A673 (cell line): Measurements from ENCODE around the gene PTGES3. TPM values are rescaled to one million over a fixed set of nuclear protein-coding genes. Genes with fewer than 3 reads are reported as not detected.

Source experiments
- BruUV-seq: library from RNA; stranded (reverse); fragments of 400-500 nt; replicated peaks from 2 replicates; lab custom pipeline; 2021; lab: Mats Ljungman, UMichigan
- CTCF ChIA-PET: fragments of 300-600 bp; sonication (Branson Sonifier 250); formaldehyde crosslinking; loops from one replicate; lab custom pipeline; 2022; ENCODE audit warnings: antibody characterized with exemption; lab: Charles Lee
- POLR2A ChIA-PET: fragments of 300-600 bp; sonication (Branson Sonifier 250); formaldehyde crosslinking; loops from one replicate; lab custom pipeline; 2022; ENCODE audit warnings: antibody characterized with exemption; ENCODE audit not compliant: low non-redundant PET; lab: Charles Lee
- DNase-seq: peaks from one replicate; pipeline ENCODE4 v3.0.0-alpha.2; 2015; ENCODE audit warnings: low spot score
- H3K27ac ChIP-seq: fragments of 200-600 bp; sonication (generic); 2 replicates; pipeline ENCODE4 v1.5.1; 2016; ENCODE audit warnings: mixed run types, low read depth, mild to moderate bottlenecking, mixed read lengths, antibody characterized with exemption, low read length; ENCODE audit not compliant: poor library complexity, severe bottlenecking
- H3K27me3 ChIP-seq: fragments of 200-600 bp; sonication (generic); replicated peaks from 2 replicates; pipeline ENCODE4 v1.6.1; 2017; ENCODE audit warnings: mixed run types, low read depth, mild to moderate bottlenecking, mixed read lengths, antibody characterized with exemption, low read length; ENCODE audit not compliant: insufficient read depth, poor library complexity
- H3K36me3 ChIP-seq: fragments of 200-600 bp; sonication (generic); 2 replicates; pipeline ENCODE4 v1.6.1; 2016; ENCODE audit warnings: mixed run types, mild to moderate bottlenecking, mixed read lengths, antibody characterized with exemption, low read length; ENCODE audit not compliant: insufficient read depth, poor library complexity, severe bottlenecking
- H3K4me1 ChIP-seq: fragments of 200-600 bp; sonication (generic); 2 replicates; pipeline ENCODE4 v1.6.1; 2017; ENCODE audit warnings: mixed run types, mild to moderate bottlenecking, mixed read lengths, antibody characterized with exemption, low read length; ENCODE audit not compliant: insufficient read depth, poor library complexity, severe bottlenecking
- H3K4me3 ChIP-seq: fragments of 200-600 bp; sonication (generic); 2 replicates; pipeline ENCODE4 v1.5.1; 2016; ENCODE audit warnings: low read depth, mixed run types, mild to moderate bottlenecking, mixed read lengths, low read length; ENCODE audit not compliant: poor library complexity, severe bottlenecking
- H3K9me3 ChIP-seq: fragments of 200-600 bp; sonication (generic); 2 replicates; pipeline ENCODE4 v1.6.1; 2016; ENCODE audit warnings: mixed run types, low read depth, mild to moderate bottlenecking, mixed read lengths, antibody characterized with exemption, low read length; ENCODE audit not compliant: poor library complexity, severe bottlenecking
- EZH2 ChIP-seq: fragments of 200-600 bp; sonication (generic); IDR thresholded peaks from 2 replicates; pipeline ENCODE4 v1.6.1; 2017; ENCODE audit warnings: borderline replicate concordance, low read depth, mild to moderate bottlenecking, mixed read lengths, antibody characterized with exemption, low read length; ENCODE audit not compliant: poor library complexity, severe bottlenecking
- intact Hi-C: fragments of 100-400 bp; cut with micrococcal nuclease; formaldehyde crosslinking; loops from one replicate; pipeline ENCODE4 v1.10.0; 2022; ENCODE audit not compliant: unreplicated experiment
- total RNA-seq: library from RNA; stranded (reverse); gene quantifications from 2 replicates; pipeline ENCODE4 v1.2.3, GENCODE V29; 2021
- TF ChIP-seq, protein P1 (sequence below): fragments of 300-800, 200-600 bp; sonication (generic); conservative IDR thresholded peaks from 2 replicates; pipeline ENCODE4 v1.5.1; 2017; ENCODE audit warnings: low read depth, mild to moderate bottlenecking, antibody characterized with exemption, low read length, moderate library complexity, mixed read lengths

Gene PTGES3
- total RNA-seq, 1 experiment from 2014 or later, result 450 TPM

GRCh38 chr12:56688846-56689109, 694 bp upstream of the PTGES3 start:
- BruUV-seq, result TSS peak; percentile 98
- ChIA-PET POLR2A (no interaction called here), CTCF (interaction anchor here (1.0 kb wide), 1 partner anchor 52 kb away, joined by 5 read pairs; no protein-coding TSS in a partner anchor)
- Histone ChIP-seq H3K4me3 (peak overlapping the region; percentile 91), H3K27ac (peak overlapping the region; percentile 100), H3K36me3 (peaks cover 6% of the 10 kb centered on the region), H3K27me3 (no peaks in the 10 kb centered on the region), H3K9me3 (no peaks in the 10 kb centered on the region), H3K4me1 (peaks cover 9% of the 10 kb centered on the region)
- intact Hi-C loops, result loop anchor here (2.0 kb wide), 1 partner anchor 36 kb away; the partner anchor contains the start of gene NACA
- no peak for DNase-seq
- TF ChIP-seq, protein P1, sequence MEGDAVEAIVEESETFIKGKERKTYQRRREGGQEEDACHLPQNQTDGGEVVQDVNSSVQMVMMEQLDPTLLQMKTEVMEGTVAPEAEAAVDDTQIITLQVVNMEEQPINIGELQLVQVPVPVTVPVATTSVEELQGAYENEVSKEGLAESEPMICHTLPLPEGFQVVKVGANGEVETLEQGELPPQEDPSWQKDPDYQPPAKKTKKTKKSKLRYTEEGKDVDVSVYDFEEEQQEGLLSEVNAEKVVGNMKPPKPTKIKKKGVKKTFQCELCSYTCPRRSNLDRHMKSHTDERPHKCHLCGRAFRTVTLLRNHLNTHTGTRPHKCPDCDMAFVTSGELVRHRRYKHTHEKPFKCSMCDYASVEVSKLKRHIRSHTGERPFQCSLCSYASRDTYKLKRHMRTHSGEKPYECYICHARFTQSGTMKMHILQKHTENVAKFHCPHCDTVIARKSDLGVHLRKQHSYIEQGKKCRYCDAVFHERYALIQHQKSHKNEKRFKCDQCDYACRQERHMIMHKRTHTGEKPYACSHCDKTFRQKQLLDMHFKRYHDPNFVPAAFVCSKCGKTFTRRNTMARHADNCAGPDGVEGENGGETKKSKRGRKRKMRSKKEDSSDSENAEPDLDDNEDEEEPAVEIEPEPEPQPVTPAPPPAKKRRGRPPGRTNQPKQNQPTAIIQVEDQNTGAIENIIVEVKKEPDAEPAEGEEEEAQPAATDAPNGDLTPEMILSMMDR, result no peak
- TF ChIP-seq EZH2, result no peak

DNA sequence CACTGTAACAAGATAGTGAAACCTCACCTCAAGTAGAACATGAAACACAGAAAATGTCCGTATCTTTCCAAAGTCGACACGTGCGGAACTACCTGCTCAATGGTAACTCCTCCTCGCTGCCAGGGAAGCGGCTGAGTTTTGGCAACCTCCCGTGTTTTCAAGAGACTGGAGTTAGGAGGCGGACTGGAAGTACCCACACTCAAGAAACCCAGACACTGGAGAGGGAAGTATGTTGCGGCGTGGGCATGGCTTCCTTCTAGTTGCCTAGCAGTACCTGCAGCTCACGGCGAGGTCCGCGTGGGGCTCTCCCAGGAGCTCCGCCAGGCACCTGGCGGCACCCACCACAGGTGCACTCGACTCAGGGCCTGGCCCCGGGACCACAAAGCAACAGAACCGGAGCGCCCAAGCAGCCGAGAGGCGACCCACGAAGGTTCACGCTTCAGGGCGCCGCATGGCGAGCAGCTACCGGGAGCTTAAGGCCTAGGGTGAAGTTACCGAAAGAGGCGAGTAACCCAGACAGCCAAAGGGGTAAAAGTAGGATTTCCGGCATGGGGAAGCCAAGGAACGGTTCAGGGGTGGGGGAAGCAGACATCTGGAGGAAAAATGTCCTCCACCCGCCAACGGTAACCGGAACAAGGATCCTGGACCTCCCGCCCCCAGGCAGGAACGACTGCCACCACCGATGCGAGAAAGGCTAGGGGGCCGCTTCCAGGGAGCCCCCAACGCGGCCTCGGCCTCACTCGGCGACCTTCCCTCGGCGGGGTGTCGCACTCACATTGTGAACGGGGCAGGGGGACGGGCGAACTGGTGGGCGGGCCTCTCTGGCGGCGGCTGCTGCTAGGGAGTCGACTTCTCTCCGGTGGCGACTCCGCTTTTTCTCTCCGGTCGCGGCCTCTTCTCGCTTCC, 608 bp downstream of the PTGES3 start:
- H3K9me3 ChIP-seq, result no peaks in the 10 kb centered on the region
- no TSS peak for BruUV-seq
- peaks cover 12% of the 10 kb centered on the region for H3K36me3 ChIP-seq
- H3K4me1 ChIP-seq, result peaks cover 14% of the 10 kb centered on the region
- peak overlapping the region; percentile 91 for H3K4me3 ChIP-seq
- TF ChIP-seq, protein P1, result no peak
- TF ChIP-seq EZH2, result no peak
- no peaks in the 10 kb centered on the region for H3K27me3 ChIP-seq
- H3K27ac ChIP-seq, result peak overlapping the region; percentile 100
- POLR2A ChIA-PET, result interaction anchor here (0.6 to 0.9 kb wide), 4 partner anchors 16 to 51 kb away, joined by 3 to 8 read pairs (median 4); partner anchors contain the start of gene NACA
- DNase-seq, result peak; percentile 48
- CTCF ChIA-PET, result interaction anchor here (1.0 kb wide), 1 partner anchor 51 kb away, joined by 5 read pairs; no protein-coding TSS in a partner anchor
- intact Hi-C loops, result loop anchor here (2.0 kb wide), 2 partner anchors 37 to 63 kb away; partner anchors contain the start of gene NACA

GRCh38 chr12:56684745-56685359, 3.2 kb downstream of the PTGES3 start:
- H3K27ac ChIP-seq, result peak overlapping the region; percentile 100
- peak; percentile 47 for DNase-seq
- peak overlapping the region; percentile 91 for H3K4me3 ChIP-seq
- no peaks in the 10 kb centered on the region for H3K9me3 ChIP-seq
- no TSS peak for BruUV-seq
- no peaks in the 10 kb centered on the region for H3K27me3 ChIP-seq
- TF ChIP-seq, protein P1, result no peak
- no peak for TF ChIP-seq EZH2
- intact Hi-C loops, result no loop called here
- POLR2A ChIA-PET, result no interaction called here
- H3K4me1 ChIP-seq, result peaks cover 14% of the 10 kb centered on the region
- H3K36me3 ChIP-seq, result peaks cover 29% of the 10 kb centered on the region
- CTCF ChIA-PET, result no interaction called here
